ENCODE measurements around the gene RTKN. TPM values are rescaled to one million over a fixed set of nuclear protein-coding genes. Genes with fewer than 3 reads are reported as not detected.
"Not testable (repeated sequence)": the region's sequence is repeated elsewhere in the genome, so short reads cannot be mapped to it uniquely, and the experiment has no call there.

Gene RTKN
- total RNA-seq, 1 donor from 2014 or later = 2.2 TPM

DNA sequence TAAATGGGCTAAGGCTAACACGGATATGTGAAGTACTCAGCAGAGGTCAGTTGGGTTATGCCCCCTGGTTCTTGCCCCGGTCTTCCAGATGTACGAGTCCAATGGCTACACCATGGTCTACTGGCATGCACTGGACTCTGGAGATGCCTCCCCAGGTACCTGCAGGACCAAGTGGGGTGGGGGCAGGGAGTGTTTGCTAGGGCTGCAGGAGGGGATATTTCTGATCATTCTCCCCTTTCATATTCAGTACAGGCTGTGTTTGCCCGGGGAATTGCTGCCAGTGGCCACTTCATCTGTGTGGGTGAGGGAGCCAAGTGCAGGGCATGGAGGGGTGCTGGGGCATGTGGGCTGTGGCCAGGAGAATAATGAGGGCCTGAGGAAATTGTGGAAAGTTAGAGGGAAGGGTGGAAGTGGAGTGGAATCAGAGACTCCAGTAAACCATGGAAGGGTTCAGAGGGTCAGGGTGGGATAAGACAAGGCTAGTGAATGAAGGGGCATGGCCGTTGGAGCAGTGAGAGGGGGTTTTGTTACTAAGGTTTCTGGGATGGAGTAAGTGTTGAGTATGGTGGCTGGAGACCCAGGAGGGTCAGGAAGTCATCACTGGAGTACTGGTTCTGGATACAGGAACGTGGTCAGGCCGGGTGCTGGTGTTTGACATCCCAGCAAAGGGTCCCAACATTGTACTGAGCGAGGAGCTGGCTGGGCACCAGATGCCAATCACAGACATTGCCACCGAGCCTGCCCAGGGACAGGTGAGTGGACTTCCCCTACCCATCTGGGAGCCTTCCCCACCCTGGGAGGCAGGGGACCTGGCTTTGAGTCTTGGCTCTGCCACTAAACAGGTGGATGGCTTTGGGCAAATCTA lies 18.3 kb downstream of the RTKN start:
- H3K4me3 Mint-ChIP-seq = peak overlapping the region; percentile 94
- no peaks in the 10 kb centered on the region for H3K27me3 Mint-ChIP-seq
- DNase-seq = no peak
- no peaks in the 10 kb centered on the region for H3K9me3 Mint-ChIP-seq
- intact Hi-C loops (cut with micrococcal nuclease) = loop anchor here (5.0 kb wide), 1 partner anchor 276 kb away; the partner anchor contains the start of gene BOLA3
- H3K27ac Mint-ChIP-seq = peak overlapping the region; percentile 68
- H3K4me1 Mint-ChIP-seq = peaks cover 18% of the 10 kb centered on the region
- H3K36me3 Mint-ChIP-seq (ENCODE audit: low read depth) = peaks cover 25% of the 10 kb centered on the region

- intact Hi-C loops (cut with micrococcal nuclease) = loop anchor here (1.0 to 5.0 kb wide), 4 partner anchors 29 to 274 kb away; partner anchors contain the start of genes BOLA3, CCDC142 and TTC31
- Mint-ChIP-seq H3K27me3 (peaks cover 2% of the 10 kb centered on the region), H3K4me1 (peaks cover 20% of the 10 kb centered on the region), H3K9me3 (no peaks in the 10 kb centered on the region), H3K27ac (peak within 1 kb of the TSS; percentile 96), H3K4me3 (peak within 1 kb of the TSS; percentile 94), H3K36me3 (ENCODE audit: low read depth) (peaks cover 19% of the 10 kb centered on the region)
- peak; percentile 99 for DNase-seq
Measured at GRCh38 chr2:74421221-74421870, 20.4 kb downstream of the RTKN start, which contains the start of the genes C2orf81 and WDR54. TSS of gene C2orf81 (minus strand) at chr2:74421619. CDS start at chr2:74421560, 59 bp downstream. TSS of gene WDR54 (plus strand) at chr2:74421730. CDS start at chr2:74422154, 424 bp downstream.

- Mint-ChIP-seq H3K27ac (peak overlapping the region; percentile 96), H3K36me3 (ENCODE audit: low read depth) (peaks cover 17% of the 10 kb centered on the region), H3K4me1 (peaks cover 23% of the 10 kb centered on the region), H3K4me3 (peak overlapping the region; percentile 94)
- DNase-seq, H3K27me3 Mint-ChIP-seq, H3K9me3 Mint-ChIP-seq: not testable (repeated sequence)
- intact Hi-C loops (cut with micrococcal nuclease) = loop anchor here (1.0 to 5.0 kb wide), 4 partner anchors 28 to 273 kb away; partner anchors contain the start of genes BOLA3, CCDC142 and TTC31
Measured at GRCh38 chr2:74420443-74421103, 21.2 kb downstream of the RTKN start.

GRCh38 chr2:74420006-74420405 lies 21.7 kb downstream of the RTKN start:
- intact Hi-C loops (cut with micrococcal nuclease) = loop anchor here (2.0 to 5.0 kb wide), 2 partner anchors 63 to 273 kb away; partner anchors contain the start of genes BOLA3, CCDC142 and TTC31
- DNase-seq = no peak
- Mint-ChIP-seq H3K4me3 (peak overlapping the region; percentile 34), H3K27ac (peak overlapping the region; percentile 23), H3K36me3 (ENCODE audit: low read depth) (peaks cover 12% of the 10 kb centered on the region), H3K9me3 (no peaks in the 10 kb centered on the region), H3K4me1 (peaks cover 23% of the 10 kb centered on the region), H3K27me3 (peaks cover 7% of the 10 kb centered on the region)

- Mint-ChIP-seq H3K4me1 (peaks cover 23% of the 10 kb centered on the region), H3K9me3 (no peaks in the 10 kb centered on the region), H3K36me3 (ENCODE audit: low read depth) (peaks cover 8% of the 10 kb centered on the region), H3K4me3 (no peak overlapping the region), H3K27ac (no peak overlapping the region), H3K27me3 (peaks cover 9% of the 10 kb centered on the region)
- no peak for DNase-seq
- intact Hi-C loops (cut with micrococcal nuclease) = no loop called here
Measured at GRCh38 chr2:74419345-74419744, 22.4 kb downstream of the RTKN start.

- Mint-ChIP-seq H3K36me3 (ENCODE audit: low read depth) (peaks cover 2% of the 10 kb centered on the region), H3K9me3 (no peaks in the 10 kb centered on the region), H3K27me3 (peaks cover 9% of the 10 kb centered on the region), H3K4me1 (peaks cover 28% of the 10 kb centered on the region), H3K27ac (no peak overlapping the region), H3K4me3 (no peak overlapping the region)
- intact Hi-C loops (cut with micrococcal nuclease) = no loop called here
- DNase-seq = no peak
Measured at GRCh38 chr2:74418312-74418711, 23.4 kb downstream of the RTKN start.

GRCh38 chr2:74417763-74418162 lies 24.0 kb downstream of the RTKN start:
- Mint-ChIP-seq H3K4me1 (peaks cover 25% of the 10 kb centered on the region), H3K9me3 (no peaks in the 10 kb centered on the region), H3K27me3 (peaks cover 10% of the 10 kb centered on the region), H3K36me3 (ENCODE audit: low read depth) (peaks cover 2% of the 10 kb centered on the region), H3K4me3 (no peak overlapping the region), H3K27ac (no peak overlapping the region)
- intact Hi-C loops (cut with micrococcal nuclease) = no loop called here
- no peak for DNase-seq

DNA sequence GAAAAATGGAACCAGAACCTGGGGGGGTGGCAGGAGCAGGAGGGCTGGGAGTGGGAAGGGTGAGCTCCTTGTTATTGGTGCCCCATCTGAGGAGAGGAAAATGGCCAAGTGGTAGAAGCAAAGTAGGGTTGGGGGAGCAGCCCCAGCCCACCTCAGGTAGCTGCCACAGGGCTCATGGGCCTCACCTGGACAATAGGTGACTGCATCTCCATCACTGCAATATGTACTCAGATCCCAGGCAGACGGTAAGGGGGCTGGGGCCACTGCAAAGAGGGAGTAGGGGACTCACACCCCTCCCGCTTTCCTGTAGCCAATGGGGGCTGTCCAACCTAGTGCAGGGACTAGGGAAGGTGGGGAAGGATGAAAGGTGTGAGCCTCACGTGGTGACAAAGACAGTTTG lies 24.5 kb downstream of the RTKN start:
- Mint-ChIP-seq H3K27ac (no peak overlapping the region), H3K27me3 (peaks cover 13% of the 10 kb centered on the region), H3K4me3 (no peak overlapping the region), H3K36me3 (ENCODE audit: low read depth) (peaks cover 2% of the 10 kb centered on the region), H3K9me3 (no peaks in the 10 kb centered on the region), H3K4me1 (peaks cover 24% of the 10 kb centered on the region)
- intact Hi-C loops (cut with micrococcal nuclease) = no loop called here
- no peak for DNase-seq

GRCh38 chr2:74416778-74417177 lies 25.0 kb downstream of the RTKN start:
- H3K27me3 Mint-ChIP-seq = peaks cover 13% of the 10 kb centered on the region
- H3K4me3 Mint-ChIP-seq = no peak overlapping the region
- intact Hi-C loops (cut with micrococcal nuclease) = no loop called here
- no peak for DNase-seq
- peaks cover under 1% of the 10 kb centered on the region for H3K36me3 Mint-ChIP-seq (ENCODE audit: low read depth)
- H3K4me1 Mint-ChIP-seq = peaks cover 24% of the 10 kb centered on the region
- peak overlapping the region; percentile 34 for H3K27ac Mint-ChIP-seq
- no peaks in the 10 kb centered on the region for H3K9me3 Mint-ChIP-seq

DNA sequence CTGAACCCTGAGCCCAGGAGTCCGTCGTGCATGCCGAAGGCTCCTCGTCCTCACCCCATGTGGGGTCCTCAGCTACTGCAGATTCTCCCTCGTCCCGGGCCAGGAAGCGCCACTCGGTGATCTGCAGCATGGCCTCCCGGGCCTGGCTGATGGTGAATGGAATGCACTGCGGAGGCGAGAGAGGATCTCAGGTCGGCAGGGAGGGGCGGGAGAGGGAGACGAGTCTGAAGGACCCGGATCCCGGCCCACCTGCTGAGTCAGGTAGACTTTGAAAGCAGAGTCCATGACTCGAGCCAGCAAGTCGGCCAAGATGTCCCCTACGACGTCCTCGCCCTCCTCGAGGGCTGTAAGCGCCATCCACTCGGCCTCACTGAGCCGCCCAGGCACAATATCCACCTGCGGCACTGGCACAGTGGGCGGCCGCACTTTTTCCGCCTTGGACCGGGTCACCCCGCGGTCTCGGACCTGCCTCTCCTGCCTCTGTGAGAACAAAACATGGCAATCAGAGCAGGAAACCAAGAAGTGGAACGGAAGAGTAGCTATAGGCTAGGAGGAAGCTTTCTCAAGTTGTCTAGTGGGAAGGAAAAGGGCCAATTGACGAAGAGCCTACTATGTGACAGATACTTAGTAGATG lies 25.9 kb downstream of the RTKN start:
- H3K4me1 Mint-ChIP-seq = peaks cover 19% of the 10 kb centered on the region
- no peaks in the 10 kb centered on the region for H3K36me3 Mint-ChIP-seq (ENCODE audit: low read depth)
- no peak for DNase-seq
- intact Hi-C loops (cut with micrococcal nuclease) = no loop called here
- peak overlapping the region; percentile 65 for H3K4me3 Mint-ChIP-seq
- H3K9me3 Mint-ChIP-seq = no peaks in the 10 kb centered on the region
- peaks cover 13% of the 10 kb centered on the region for H3K27me3 Mint-ChIP-seq
- H3K27ac Mint-ChIP-seq = peak overlapping the region; percentile 19

DNA sequence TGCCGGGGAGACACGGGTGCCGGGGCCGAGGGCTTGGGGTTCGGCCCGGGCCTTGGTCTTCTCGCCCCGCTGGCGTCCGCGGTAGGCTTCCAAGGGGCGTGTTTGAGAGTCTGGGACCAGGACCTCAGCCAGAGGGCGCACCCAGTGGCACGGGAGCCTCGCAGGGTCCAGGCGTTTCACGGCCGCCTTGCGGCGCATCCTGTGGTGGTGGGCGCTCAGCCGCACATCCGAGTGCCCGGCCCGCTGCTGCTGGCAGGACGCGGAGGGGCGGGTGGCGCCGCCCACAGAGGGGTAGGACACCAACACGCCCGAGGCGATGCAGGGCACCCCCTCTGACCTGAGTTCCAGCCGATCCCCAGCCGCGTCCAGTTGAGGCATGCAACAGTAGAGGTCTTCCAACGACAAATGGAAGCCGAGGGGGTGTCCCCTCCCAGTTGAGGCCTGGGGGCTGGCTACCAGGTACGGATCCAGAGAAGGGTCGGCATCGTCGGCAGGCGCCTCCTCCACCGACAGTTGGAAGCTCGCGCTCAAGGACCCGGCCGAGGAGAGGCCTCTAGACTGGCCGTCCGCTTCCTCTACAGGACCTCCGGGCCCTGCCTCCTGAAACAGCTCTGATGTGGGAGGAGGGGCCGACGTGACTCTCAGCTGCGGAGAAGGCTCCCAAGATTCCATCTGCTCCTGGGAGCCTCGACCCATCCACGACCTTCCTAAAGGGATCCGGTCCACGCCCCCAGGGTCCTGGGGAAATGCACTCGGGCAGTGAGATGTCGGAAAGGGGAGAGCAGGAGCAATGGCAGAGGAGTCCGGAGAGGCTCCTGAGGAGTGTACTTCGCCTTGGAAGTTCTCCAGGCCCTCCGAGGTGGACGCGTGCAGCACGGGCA lies 26.6 kb downstream of the RTKN start:
- Mint-ChIP-seq H3K27me3 (peaks cover 13% of the 10 kb centered on the region), H3K4me3 (peak overlapping the region; percentile 65), H3K4me1 (peaks cover 15% of the 10 kb centered on the region), H3K27ac (no peak overlapping the region), H3K36me3 (ENCODE audit: low read depth) (no peaks in the 10 kb centered on the region), H3K9me3 (no peaks in the 10 kb centered on the region)
- DNase-seq = peak; percentile 67
- intact Hi-C loops (cut with micrococcal nuclease) = no loop called here

GRCh38 chr2:74414441-74414840 lies 27.3 kb downstream of the RTKN start:
- intact Hi-C loops (cut with micrococcal nuclease) = no loop called here
- Mint-ChIP-seq H3K9me3 (no peaks in the 10 kb centered on the region), H3K27ac (peak overlapping the region; percentile 60), H3K4me1 (peaks cover 15% of the 10 kb centered on the region), H3K27me3 (peaks cover 14% of the 10 kb centered on the region), H3K36me3 (ENCODE audit: low read depth) (no peaks in the 10 kb centered on the region), H3K4me3 (peak overlapping the region; percentile 56)
- no peak for DNase-seq
